Keratinocyte (primary cell): Measurements from ENCODE around the gene NINJ1. TPM values are rescaled to one million over a fixed set of nuclear protein-coding genes. Genes with fewer than 3 reads are reported as not detected.
"Not testable (repeated sequence)": the region's sequence is repeated elsewhere in the genome, so short reads cannot be mapped to it uniquely, and the experiment has no call there.

ENCODE experiments used
- DNase-seq: peaks from one replicate; pipeline ENCODE4 v3.0.0-alpha.2; 2011; ENCODE audit warnings: low read depth, missing footprints, low spot score
- FAIRE-seq: peaks from 2 replicates; lab custom pipeline; 2011; peaks lifted over from hg19 to GRCh38; lab: Jason Lieb, UNC
- H2AFZ ChIP-seq: 2 replicates; pipeline ENCODE4 v1.6.0; 2012; ENCODE audit warnings: low read length, control low read depth, inconsistent platforms; ENCODE audit not compliant: control insufficient read depth
- H3K27ac ChIP-seq: 2 replicates; pipeline ENCODE4 v1.5.1; 2011; ENCODE audit warnings: low read length; ENCODE audit not compliant: control insufficient read depth, insufficient read depth
- H3K27me3 ChIP-seq: 3 replicates; pipeline ENCODE4 v1.6.0; 2011; ENCODE audit warnings: low read length; ENCODE audit not compliant: control insufficient read depth, insufficient read depth; ENCODE audit errors: extremely low read depth
- H3K36me3 ChIP-seq, 2 experiments: 2 replicates in 1 of 2; 3 replicates in 1 of 2; pipeline ENCODE4 v1.5.1; 2011; ENCODE audit warnings: low read length in 2 of 2, mild to moderate bottlenecking in 1 of 2; ENCODE audit not compliant: control insufficient read depth in 2 of 2, insufficient read depth in 2 of 2; ENCODE audit errors: extremely low read depth in 1 of 2
- H3K4me1 ChIP-seq: 3 replicates; pipeline ENCODE4 v1.5.1; 2011; ENCODE audit warnings: low read length; ENCODE audit not compliant: control insufficient read depth, insufficient read depth; ENCODE audit errors: extremely low read depth
- H3K4me2 ChIP-seq: 3 replicates; pipeline ENCODE4 v1.6.0; 2011; ENCODE audit warnings: low read depth, low read length; ENCODE audit not compliant: control insufficient read depth, insufficient read depth; ENCODE audit errors: extremely low read depth
- H3K4me3 ChIP-seq, 3 experiments: fragments of 200-600 bp in 1 of 3; sonication (generic) in 1 of 3; 2 replicates in 2 of 3; 3 replicates in 1 of 3; pipeline ENCODE4 v1.5.1; 2011 to 2016; ENCODE audit warnings: low read length in 3 of 3, mild to moderate bottlenecking in 3 of 3, control low read depth in 2 of 3, inconsistent platforms in 1 of 3, low read depth in 1 of 3, mixed read lengths in 1 of 3, mixed run types in 1 of 3, moderate library complexity in 1 of 3; ENCODE audit not compliant: control insufficient read depth in 2 of 3, insufficient read depth in 2 of 3; ENCODE audit errors: extremely low read depth in 1 of 3
- H3K79me2 ChIP-seq: 2 replicates; pipeline ENCODE4 v1.6.0; 2012; ENCODE audit warnings: low read length; ENCODE audit not compliant: control insufficient read depth, insufficient read depth
- H3K9ac ChIP-seq: 3 replicates; pipeline ENCODE4 v1.6.0; 2011; ENCODE audit warnings: low read length; ENCODE audit not compliant: control insufficient read depth, insufficient read depth; ENCODE audit errors: extremely low read depth
- H3K9me1 ChIP-seq: 3 replicates; pipeline ENCODE4 v1.6.0; 2011; ENCODE audit warnings: low read length; ENCODE audit not compliant: control insufficient read depth, insufficient read depth; ENCODE audit errors: extremely low read depth
- H3K9me3 ChIP-seq: 2 replicates; pipeline ENCODE4 v1.5.1; 2012; ENCODE audit warnings: low read depth, low read length; ENCODE audit not compliant: control insufficient read depth
- H4K20me1 ChIP-seq: 3 replicates; pipeline ENCODE4 v1.6.0; 2011; ENCODE audit warnings: low read length; ENCODE audit not compliant: control insufficient read depth, insufficient read depth; ENCODE audit errors: extremely low read depth
- CTCF ChIP-seq, 3 experiments: IDR thresholded peaks in 1 of 3; conservative IDR thresholded peaks in 1 of 3; optimal IDR thresholded peaks in 1 of 3; 2 replicates in 2 of 3; 3 replicates in 1 of 3; pipeline versions ENCODE3 to v1.5.1; 2011; ENCODE audit warnings: low read length in 3 of 3, mild to moderate bottlenecking in 3 of 3, moderate library complexity in 2 of 3, control low read depth in 1 of 3, inconsistent platforms in 1 of 3; ENCODE audit not compliant: insufficient read depth in 2 of 3; ENCODE audit errors: extremely low read depth in 1 of 3
- EZH2 ChIP-seq: IDR thresholded peaks from one replicate; pipeline ENCODE4 v1.6.1; 2012; ENCODE audit warnings: inconsistent platforms, mild to moderate bottlenecking, low read length, moderate library complexity
- dilution Hi-C: fragments of 300-500 bp; cut with MboI; formaldehyde crosslinking; loops from one replicate; pipeline ENCODE4 v1.7.0; 2020; ENCODE audit warnings: low sequenced_read_pairs; ENCODE audit not compliant: extremely low pct_ligation_motif_present
- polyA plus RNA-seq, 5 experiments: library from polyadenylated mRNA; depleted of rRNA in 3 of 5; stranded (reverse) in 3 of 5; stranded (forward) in 1 of 5; unstranded in 1 of 5; fragments of >200 nt; gene quantifications; 1 replicate in 1 of 5; 2 replicates in 3 of 5; 3 replicates in 1 of 5; pipeline versions ENCODE4 v1.2.1 to v1.2.3, GENCODE V29; 2011 to 2012; ENCODE audit warnings: missing spikeins in 2 of 5, low read depth in 1 of 5, low replicate concordance in 1 of 5

Gene NINJ1
- polyA plus RNA-seq, 1 donor (not counting 4 experiments of a cell fraction or from before 2014, with no cell fraction given), result 7.4 TPM

- no peak for DNase-seq
- Histone ChIP-seq H3K4me1 (no peaks in the 10 kb centered on the region), H3K27me3 (no peaks in the 10 kb centered on the region), H3K4me3 (no peak overlapping the region), H3K9ac (no peak overlapping the region), H3K9me1 (no peaks in the 10 kb centered on the region), H3K36me3 (peaks cover 0 to 1% of the 10 kb centered on the region in 2 experiments), H3K79me2 (no peaks in the 10 kb centered on the region), H3K9me3 (no peaks in the 10 kb centered on the region), H2AFZ (no peak overlapping the region), H4K20me1 (no peaks in the 10 kb centered on the region), H3K27ac (no peak overlapping the region), H3K4me2 (no peak overlapping the region)
- dilution Hi-C loops, result no loop called here
- TF ChIP-seq EZH2, result no peak
- TF ChIP-seq CTCF (optimal IDR thresholded peaks at IDR 0.05 in 1 of 3, IDR thresholded peaks at IDR 0.05 in 1 of 3, conservative IDR thresholded peaks at IDR 0.05 in 1 of 3; ENCODE audit: extremely low read depth in 1 of 3, insufficient read depth in 2 of 3, low read length in 3 of 3), result no peak
- no peak for FAIRE-seq
Observed at GRCh38 chr9:93118863-93119702, 15.0 kb downstream of the NINJ1 start.

- no peaks in the 10 kb centered on the region for H3K9me3 ChIP-seq
- no peaks in the 10 kb centered on the region for H3K9me1 ChIP-seq
- no peaks in the 10 kb centered on the region for H3K4me1 ChIP-seq
- H3K36me3 ChIP-seq, result peaks cover 0 to 7% of the 10 kb centered on the region in 2 experiments
- no peaks in the 10 kb centered on the region for H3K27me3 ChIP-seq
- no peak overlapping the region for H3K27ac ChIP-seq
- dilution Hi-C loops, result no loop called here
- FAIRE-seq (no peak), DNase-seq (no peak)
- no peaks in the 10 kb centered on the region for H3K79me2 ChIP-seq
- H2AFZ ChIP-seq, result no peak overlapping the region
- H3K4me3 ChIP-seq, result no peak overlapping the region
- TF ChIP-seq EZH2, result no peak
- TF ChIP-seq CTCF (optimal IDR thresholded peaks at IDR 0.05 in 1 of 3, IDR thresholded peaks at IDR 0.05 in 1 of 3, conservative IDR thresholded peaks at IDR 0.05 in 1 of 3; ENCODE audit: extremely low read depth in 1 of 3, insufficient read depth in 2 of 3, low read length in 3 of 3), result no peak
- no peak overlapping the region for H3K9ac ChIP-seq
- no peaks in the 10 kb centered on the region for H4K20me1 ChIP-seq
- no peak overlapping the region for H3K4me2 ChIP-seq
Observed at GRCh38 chr9:93117924-93118862, 15.9 kb downstream of the NINJ1 start.

GRCh38 chr9:93117521-93117920 lies 16.5 kb downstream of the NINJ1 start:
- DNase-seq, H3K4me2 ChIP-seq, H3K9ac ChIP-seq, H3K9me3 ChIP-seq, H3K9me1 ChIP-seq, H3K27me3 ChIP-seq, H3K27ac ChIP-seq, H2AFZ ChIP-seq, dilution Hi-C loops, H4K20me1 ChIP-seq, H3K36me3 ChIP-seq, H3K4me3 ChIP-seq, H3K4me1 ChIP-seq, H3K79me2 ChIP-seq, FAIRE-seq: not testable (repeated sequence)
